ENCODE data around the gene PRKCZ. TPM values are rescaled to one million over a fixed set of nuclear protein-coding genes. Genes with fewer than 3 reads are reported as not detected.
A peak's percentile ranks its signal among the peaks of the same experiment; 100 is the strongest.

Gene PRKCZ
- total and polyA plus RNA-seq, 2 of the 4 experiments (the other 2 are of a cell fraction) = 2.0 to 3.5 TPM

GRCh38 chr1:2224631-2225428, 174.6 kb downstream of the PRKCZ start:
- ChIA-PET CTCF (interaction anchor here (1.1 kb wide), 3 partner anchors 25 to 157 kb away, joined by 4 to 8 read pairs (median 5); partner anchors contain the start of gene FAAP20), POLR2A (ENCODE audit: unreplicated experiment) (interaction anchor here (0.6 kb wide), 1 partner anchor 14 kb away, joined by 4 read pairs; no protein-coding TSS in a partner anchor)
- H4K20me1 ChIP-seq (ENCODE audit: insufficient read depth, low read length) = peaks cover 13% of the 10 kb centered on the region
- peaks cover 4% of the 10 kb centered on the region; the same call in 1 of the 2 replicates for H3K36me3 ChIP-seq (ENCODE audit: control insufficient read depth, insufficient read depth, low read length)
- no peak overlapping the region for H2BK20ac ChIP-seq (ENCODE audit: low read depth, low read length)
- no peak overlapping the region for H3K18ac ChIP-seq (ENCODE audit: low read depth, low read length)
- H4K5ac ChIP-seq (ENCODE audit: low read depth, low read length) = no peak overlapping the region
- H3K4ac ChIP-seq (ENCODE audit: low read depth, low read length) = no peak overlapping the region
- H4K91ac ChIP-seq (ENCODE audit: insufficient read depth, low read depth, low read length) = no peak overlapping the region
- intact Hi-C loops (cut with micrococcal nuclease) = no loop called here
- TF ChIP-seq RFX5 (IDR thresholded peaks at IDR 0.05; ENCODE audit: low read depth, low read length) (no peak), ELK1 (IDR thresholded peaks at IDR 0.05; ENCODE audit: borderline replicate concordance, low read depth, low read length) (no peak), CHD1 (IDR thresholded peaks at IDR 0.05; ENCODE audit: low read depth, low read length) (no peak), BHLHE40 (IDR thresholded peaks at IDR 0.05; ENCODE audit: low read depth, low read length) (no peak), CEBPB (IDR thresholded peaks at IDR 0.05; ENCODE audit: low read depth, low read length) (no peak), MXI1 (IDR thresholded peaks at IDR 0.05; ENCODE audit: borderline replicate concordance, low read depth, low read length) (no peak), POLR2A (IDR thresholded peaks at IDR 0.05; ENCODE audit: low read depth, low read length) (no peak), MAZ (IDR thresholded peaks at IDR 0.05; ENCODE audit: borderline replicate concordance, low read depth, low read length) (no peak), RCOR1 (IDR thresholded peaks at IDR 0.05; ENCODE audit: insufficient replicate concordance, low read length) (no peak), USF2 (IDR thresholded peaks at IDR 0.05; ENCODE audit: low read depth, low read length) (no peak), RAD21 (IDR thresholded peaks at IDR 0.05; ENCODE audit: low read length) (no peak), NFE2L2 (IDR thresholded peaks at IDR 0.05; ENCODE audit: low read depth, low read length) (no peak), CTCF (conservative IDR thresholded peaks at IDR 0.05; ENCODE audit: low read depth, low read length) (no peak)
- H3K27ac ChIP-seq (ENCODE audit: insufficient read depth, low read length) = no peak overlapping the region
- H3K4me3 ChIP-seq (ENCODE audit: insufficient read depth, low read depth, low read length) = no peak overlapping the region
- H3K9ac ChIP-seq (ENCODE audit: low read depth, low read length) = no peak overlapping the region
- no peak overlapping the region for H2AK9ac ChIP-seq (replicated peaks; ENCODE audit: low read depth, low read length, poor library complexity)
- 80% methylated on average over 1 of the region's 18 CpGs; no CpG with 5 or more reads in 1 of the 2 experiments for WGBS, 2 experiments (ENCODE audit: extremely low coverage in 2 of 2, insufficient read length in 1 of 2)
- H3K9me1 ChIP-seq (ENCODE audit: insufficient read depth, low read length) = no peaks in the 10 kb centered on the region
- BruUV-seq (replicated peaks) = no TSS peak
- H3K4me2 ChIP-seq (ENCODE audit: low read depth, low read length) = no peak overlapping the region
- DNase-seq (no peak), ATAC-seq (ENCODE audit: low read depth) (no peak)
- no peaks in the 10 kb centered on the region for H3K9me3 ChIP-seq (ENCODE audit: control insufficient read depth, insufficient read depth, low read length)
- H4K8ac ChIP-seq (ENCODE audit: low read depth in 2 of 2, low read length in 2 of 2) = no peak overlapping the region
- in situ Hi-C loops (cut with MboI; ENCODE audit: low sequenced_read_pairs) = no loop called here
- no peak overlapping the region for H2BK5ac ChIP-seq (ENCODE audit: low read depth, low read length, poor library complexity, severe bottlenecking)
- no peak overlapping the region for H2AFZ ChIP-seq (replicated peaks; ENCODE audit: low read length, poor library complexity)
- H3K14ac ChIP-seq (replicated peaks; ENCODE audit: low read depth, low read length) = no peak overlapping the region
- H2BK120ac ChIP-seq (ENCODE audit: low read depth, low read length) = no peak overlapping the region
- H3K4me1 ChIP-seq (ENCODE audit: control insufficient read depth, insufficient read depth, low read length) = peaks cover 3% of the 10 kb centered on the region; the same call in 1 of the 2 replicates
- dilution Hi-C loops (cut with HindIII; ENCODE audit: low sequenced_read_pairs, unreplicated experiment) = no loop called here
- no peak overlapping the region for H3K23ac ChIP-seq (ENCODE audit: low read depth, low read length)
- no peak overlapping the region for H2BK15ac ChIP-seq (ENCODE audit: low read depth, low read length)
- no peak overlapping the region for H3K56ac ChIP-seq (ENCODE audit: extremely low read depth, insufficient read depth, low read length)
- no peaks in the 10 kb centered on the region for H3K27me3 ChIP-seq (ENCODE audit: control insufficient read depth, insufficient read depth, low read length)
- peaks cover 5 to 9% of the 10 kb centered on the region in 2 experiments for H3K79me1 ChIP-seq (ENCODE audit: low read depth in 1 of 2, low read length in 2 of 2)
- 0 out of 2 replicates have a peak overlapping the region, but pooled peaks have one; percentile 24 for H2AK5ac ChIP-seq (ENCODE audit: low read depth, low read length)
